ENCODE data around the gene KRT78.
A peak's percentile ranks its signal among the peaks of the same experiment; 100 is the strongest.
"Not testable (repeated sequence)": the region's sequence is repeated elsewhere in the genome, so short reads cannot be mapped to it uniquely, and the experiment has no call there.

KRT78 gene

DNA sequence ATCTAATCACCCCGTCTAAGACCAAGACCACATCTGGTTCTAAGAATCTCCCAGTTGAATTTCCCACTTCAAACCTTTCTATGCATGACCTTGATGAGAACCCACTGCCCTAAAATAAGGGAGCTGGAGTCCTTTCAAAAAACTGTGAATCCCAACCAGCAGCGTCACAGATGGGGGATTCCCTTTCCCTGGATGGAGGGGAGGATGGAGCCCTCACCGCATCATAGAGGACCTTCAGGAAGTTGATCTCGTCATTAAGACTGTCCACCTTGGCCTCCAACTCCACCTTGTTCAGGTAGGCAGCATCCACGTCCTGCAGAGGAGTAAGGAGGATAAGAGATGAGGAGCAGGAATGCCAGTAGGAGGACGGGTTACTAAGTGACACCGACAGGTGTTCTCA lies 39.6 kb downstream of the KRT78 start:
- DNase-seq: no peak

GRCh38 chr12:52808573-52809160 lies 40.1 kb downstream of the KRT78 start:
- no peak for DNase-seq

GRCh38 chr12:52807544-52808470 lies 41.0 kb downstream of the KRT78 start:
- DNase-seq: no peak

DNA sequence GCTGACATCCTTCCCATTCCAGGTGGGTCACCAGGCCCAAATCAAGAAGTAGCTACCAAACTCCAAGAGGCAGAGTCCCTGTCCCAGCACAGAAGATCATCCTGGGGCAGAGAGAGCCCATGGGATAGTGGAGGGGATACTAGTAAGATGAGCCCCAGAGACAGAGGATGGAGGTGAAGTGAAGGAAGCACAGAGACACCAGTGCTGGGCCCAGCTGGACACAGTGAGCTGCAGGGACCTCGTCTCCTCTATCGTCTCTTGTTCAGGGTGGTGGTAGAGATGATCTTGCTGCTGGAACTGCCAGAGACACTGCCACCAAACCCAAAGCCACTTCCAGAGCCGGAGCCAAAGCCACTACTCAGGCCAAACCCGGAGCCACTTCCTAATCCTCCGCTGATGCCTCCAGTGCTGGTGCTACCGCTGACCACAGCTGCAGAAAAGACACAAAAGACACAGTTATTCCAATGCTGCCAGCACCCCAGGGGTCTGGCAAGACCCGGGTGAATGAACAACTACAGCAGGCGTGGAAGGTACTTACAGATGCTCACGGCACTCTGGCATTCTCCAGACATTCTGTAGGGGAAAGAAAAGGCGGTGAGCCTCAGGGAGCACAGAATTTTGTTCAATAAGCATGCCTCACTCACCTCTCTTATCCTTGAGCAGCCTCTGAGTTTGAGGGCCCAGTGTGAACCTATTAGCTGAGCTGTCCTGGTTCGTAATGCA lies 41.8 kb downstream of the KRT78 start:
- DNase-seq: no peak

DNA sequence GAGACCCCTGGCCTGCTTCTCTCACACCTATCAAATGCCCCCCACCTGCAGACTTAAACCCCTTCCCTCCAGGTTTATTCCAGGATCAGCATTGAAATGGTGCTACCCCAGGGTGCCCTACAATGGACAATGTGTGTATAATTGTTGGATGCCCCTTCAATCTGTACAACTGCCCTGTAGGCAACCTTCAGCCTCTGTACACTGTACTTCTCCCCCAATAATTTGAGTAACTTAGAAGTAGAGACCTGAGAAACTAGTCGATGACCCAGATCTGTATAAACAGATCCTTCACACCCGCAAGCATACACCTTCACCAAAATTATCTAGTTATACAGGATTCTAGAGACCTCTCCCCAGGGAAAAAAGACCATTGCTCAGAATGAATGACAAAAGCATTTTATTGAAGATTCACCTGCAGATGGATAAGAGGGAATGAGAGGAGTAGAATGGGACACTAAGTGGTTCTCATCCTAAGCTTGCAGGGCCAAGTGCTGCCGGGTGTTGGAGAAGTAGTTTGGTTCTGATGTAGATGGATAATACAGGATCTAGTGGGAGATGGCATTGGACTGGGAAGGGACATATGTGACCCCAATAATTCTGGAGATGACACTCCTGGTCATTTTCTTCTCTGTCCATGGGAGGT lies 42.5 kb downstream of the KRT78 start:
- DNase-seq: no peak

DNA sequence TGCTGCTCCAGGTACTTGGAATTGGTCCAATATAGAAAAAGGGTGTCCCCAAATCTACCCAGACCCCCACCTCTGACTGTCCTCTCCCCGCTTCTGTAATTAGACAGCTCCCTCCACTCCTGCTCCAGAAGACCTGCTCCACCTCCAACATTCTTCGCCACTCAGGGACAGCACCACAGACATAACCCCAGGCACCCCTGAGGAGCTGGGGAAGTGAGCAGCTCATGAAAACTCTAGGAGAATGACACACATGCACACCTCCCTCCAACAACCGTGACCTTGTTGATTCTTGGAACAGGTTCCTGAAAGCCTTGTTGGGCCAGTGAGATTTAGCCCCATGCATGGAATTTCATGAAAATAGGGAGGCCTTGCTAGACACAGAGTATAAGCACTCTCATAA lies 43.1 kb downstream of the KRT78 start:
- no peak for DNase-seq

GRCh38 chr12:52805000-52805399 lies 43.8 kb downstream of the KRT78 start:
- no peak for DNase-seq

DNA sequence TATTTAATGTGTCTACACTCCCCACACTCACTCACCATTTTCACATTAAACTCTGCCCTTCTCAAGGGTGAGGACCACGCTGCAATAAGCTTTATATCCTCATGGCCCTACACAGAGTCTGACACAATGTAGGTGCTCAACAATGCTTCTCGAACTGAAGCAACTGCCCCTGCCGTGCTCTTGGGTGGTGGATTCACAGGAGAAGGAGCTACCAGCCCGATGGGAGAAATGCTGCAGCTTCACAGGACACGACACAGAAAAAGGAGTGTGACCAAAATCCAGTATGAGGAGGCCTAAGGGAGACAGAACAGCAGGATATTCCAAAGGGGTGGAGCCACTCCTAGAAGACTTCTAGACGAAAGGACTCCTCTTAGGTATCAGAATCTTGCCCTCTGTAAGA lies 46.4 kb downstream of the KRT78 start:
- no peak for DNase-seq

GRCh38 chr12:52801773-52802172 lies 47.0 kb downstream of the KRT78 start:
- DNase-seq: no peak

DNA sequence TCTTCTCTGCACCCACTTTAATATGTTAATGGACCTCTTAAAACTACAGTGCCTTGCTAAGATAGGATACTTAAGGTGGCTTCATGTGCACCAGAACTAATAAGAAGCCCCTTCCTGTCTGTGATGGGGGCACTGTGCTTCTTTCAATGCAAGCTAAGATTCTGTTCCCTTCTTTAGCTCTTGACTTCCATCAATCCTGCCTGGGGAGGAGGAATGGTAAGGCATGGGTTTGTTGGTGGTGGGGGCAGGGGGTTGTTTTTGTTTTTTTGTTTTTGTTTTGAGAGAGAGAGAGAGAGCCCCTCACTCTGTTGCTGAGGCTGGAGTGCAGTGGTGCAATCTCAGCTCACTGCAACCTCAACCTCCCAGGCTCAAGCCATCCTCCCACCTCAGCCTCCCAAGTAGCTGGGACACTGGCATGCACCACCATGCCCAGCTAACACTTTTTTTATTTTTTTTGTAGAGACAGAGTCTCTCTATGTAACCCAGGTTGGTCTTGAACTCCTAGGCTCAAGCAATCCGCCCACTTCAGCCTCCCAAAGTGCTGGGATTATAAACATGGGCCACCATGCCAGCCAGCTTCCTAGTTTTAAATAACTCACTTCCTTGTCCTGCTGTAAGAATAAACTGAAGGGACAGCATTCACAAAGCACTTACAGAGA lies 48.4 kb downstream of the KRT78 start:
- DNase-seq: no peak

DNA sequence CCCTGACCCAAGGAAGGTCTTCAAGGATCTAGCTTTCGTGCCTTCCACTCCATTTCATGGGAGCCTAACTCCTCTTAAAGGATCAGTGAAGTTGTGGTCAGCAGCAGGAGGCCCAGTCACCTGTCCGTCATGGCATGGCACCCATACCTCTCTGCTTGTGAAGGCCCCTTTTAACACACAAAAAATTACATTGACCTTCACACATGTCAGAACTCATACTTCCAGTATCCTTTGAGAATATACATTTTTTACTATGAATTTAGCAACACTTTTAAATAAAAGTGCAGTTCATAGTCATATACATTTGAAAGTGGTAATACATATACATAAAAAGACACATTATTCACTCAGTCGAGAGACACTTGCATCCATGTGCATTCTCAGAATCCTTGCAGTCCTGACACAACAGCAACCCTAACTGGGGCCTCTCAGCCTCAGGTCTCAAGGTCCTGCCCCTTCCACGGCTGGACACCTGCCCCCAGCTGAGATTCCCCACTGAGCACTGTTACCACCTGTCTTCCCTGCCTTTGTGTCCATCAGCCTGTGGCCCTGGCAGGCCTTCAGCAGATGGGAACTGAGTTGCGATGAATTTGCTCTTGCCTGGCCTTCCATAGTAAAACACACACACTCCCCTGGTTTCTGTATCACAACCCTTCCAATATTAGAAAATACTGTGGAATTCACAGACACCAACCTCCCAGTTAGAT lies 49.1 kb downstream of the KRT78 start:
- DNase-seq: no peak

DNA sequence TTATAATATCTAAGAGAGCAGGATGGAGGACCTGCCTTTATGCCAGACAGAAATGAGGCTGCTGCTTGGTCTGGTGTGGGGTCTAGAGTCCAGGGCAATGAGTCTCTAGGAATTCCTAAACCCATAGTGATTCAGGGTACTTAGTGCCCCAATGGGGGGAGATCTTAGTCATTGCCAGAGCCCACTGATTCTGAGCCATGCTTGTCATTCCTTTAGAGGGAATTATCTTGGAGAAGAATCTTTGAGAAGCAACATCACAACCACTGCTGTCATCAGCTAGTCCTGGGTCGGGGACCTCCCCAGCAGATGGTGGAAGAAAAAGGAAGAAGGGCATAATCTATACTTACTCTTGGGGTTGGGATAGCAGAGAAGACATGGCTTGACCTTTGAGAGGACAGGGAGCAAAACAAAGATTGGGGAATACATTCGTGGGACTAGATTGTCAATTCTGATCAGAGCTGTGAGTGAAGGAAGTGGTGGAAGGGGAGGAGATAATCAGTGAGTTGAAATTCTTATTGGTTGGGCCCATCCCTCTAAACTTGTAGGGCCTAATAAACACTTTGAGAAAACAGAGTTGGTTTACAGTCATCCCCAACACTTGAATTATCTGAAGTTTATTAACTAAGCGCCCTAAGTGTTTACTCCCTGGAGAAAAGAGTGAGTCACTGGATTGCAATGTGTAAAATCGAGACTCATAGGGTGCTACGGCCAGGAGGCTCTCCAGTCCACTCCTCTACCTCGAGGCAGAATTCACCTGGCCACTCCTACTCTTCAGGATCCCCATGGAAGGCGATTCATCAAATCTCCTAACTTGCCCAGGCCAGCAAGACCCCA lies 49.9 kb downstream of the KRT78 start:
- no peak for DNase-seq

GRCh38 chr12:52798003-52798670 lies 50.7 kb downstream of the KRT78 start:
- peak; percentile 57 for DNase-seq

DNA sequence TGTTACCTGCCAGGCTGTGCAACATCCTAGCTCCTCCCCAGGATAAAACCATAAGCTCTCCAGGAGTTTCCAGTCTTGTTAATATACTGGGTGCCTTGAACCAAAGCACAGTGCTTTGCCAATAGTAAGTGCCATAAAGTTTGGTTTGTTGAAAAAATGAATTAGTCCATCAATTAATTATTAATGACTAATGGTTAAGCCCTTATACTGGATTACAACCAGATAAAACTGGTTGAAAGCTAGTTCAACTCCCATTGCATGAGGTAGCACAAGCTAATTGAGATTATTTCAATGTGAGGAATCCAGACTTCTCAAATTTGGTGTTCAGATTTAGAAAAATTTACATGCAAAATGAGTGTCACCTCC lies 51.3 kb downstream of the KRT78 start:
- no peak for DNase-seq

DNA sequence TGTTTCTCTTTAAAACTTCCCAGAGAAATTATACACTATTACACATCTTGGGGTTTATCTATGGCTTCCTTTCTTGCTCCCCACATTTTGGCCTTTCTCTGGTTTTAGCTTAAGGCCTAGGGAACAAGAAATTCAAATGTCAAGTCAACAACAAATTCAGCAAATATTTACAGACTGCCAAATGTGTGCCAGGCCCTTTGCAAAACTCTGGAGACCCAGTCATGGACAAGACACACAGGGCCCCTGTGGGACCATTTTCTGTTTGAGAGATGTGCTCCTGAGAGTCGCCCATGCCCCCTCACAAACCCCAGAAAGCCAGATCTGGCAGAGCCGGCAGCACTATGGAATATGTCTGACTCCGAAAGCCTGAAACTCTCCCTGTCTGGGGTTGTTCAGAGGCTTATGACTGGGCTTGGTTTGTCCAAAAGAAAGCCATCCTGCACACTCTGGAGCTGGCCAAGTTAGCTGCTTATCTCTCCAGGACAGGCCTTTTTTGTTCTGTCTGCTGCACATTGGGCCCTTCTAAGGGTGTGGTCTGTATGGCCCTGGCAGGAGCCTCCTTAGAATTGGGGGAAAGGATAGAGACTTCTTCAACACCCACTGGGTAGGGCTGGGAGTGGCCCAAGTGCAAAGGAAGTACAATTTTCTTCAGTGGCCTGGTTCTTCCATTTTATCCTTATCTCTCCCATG lies 51.8 kb downstream of the KRT78 start:
- peak; percentile 99 for DNase-seq

GRCh38 chr12:52796429-52796794 lies 52.4 kb downstream of the KRT78 start:
- peak; percentile 13 for DNase-seq

DNA sequence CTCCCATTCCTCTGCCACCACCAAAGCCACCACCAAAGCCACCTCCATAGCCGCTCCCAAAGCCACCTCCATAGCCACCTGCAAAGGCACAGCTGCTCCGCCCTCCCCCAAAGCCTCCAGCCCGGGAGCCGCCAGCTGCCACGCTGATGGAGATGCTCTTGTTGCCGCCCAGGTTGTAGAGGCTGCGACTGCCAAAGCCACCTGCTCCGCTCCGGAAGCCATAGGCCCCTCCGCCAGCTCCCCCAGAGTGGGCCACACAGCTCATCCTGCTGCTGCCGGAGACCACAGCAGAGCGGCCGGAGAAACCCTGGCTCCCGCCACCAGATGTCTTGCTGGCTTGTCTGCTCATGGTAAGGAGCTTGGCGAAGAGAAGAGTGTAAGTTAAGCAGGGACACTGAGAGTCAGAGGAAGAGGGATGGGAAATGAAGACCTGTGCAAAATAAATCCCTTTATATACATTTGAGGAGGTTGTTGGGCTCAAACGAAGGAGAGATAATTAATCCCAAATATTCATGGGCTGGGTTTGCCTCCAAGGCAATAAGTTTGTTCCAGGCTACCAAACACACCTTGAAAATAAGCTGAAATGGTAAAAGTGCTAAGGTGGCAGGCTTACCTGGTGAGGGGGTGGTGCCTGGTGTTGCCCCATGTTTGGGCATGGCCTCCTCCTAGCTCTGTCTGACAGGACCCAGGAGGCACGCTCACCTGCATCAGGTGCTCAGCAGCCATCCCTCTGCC lies 52.9 kb downstream of the KRT78 start, which contains the start of gene KRT3:
TSS of gene KRT3 (minus strand) at position 424 of the 735 bp plus-strand sequence. CDS start at position 349, 75 bp downstream.
- DNase-seq: no peak

DNA sequence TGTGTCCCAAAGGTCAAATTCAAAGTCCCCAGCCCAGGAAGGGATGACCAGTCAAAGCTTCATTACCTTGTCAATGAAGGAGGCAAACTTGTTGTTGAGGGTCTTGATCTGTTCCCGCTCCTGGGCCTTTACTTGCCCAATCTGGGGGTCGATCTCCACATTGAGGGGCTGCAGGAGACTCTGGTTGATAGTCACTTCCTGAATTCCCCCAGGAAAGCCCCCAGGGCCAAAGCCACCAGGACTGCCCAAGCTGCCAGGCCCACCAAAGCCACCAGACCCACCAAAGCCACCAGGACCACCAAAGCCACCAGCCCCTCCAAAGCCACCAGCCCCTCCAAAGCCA lies 53.5 kb downstream of the KRT78 start:
- not testable (repeated sequence) for DNase-seq

All from hematopoietic multipotent progenitor cell treated with erythropoietin and hydrocortisone succinate and interleukin-3 and kit ligand, for 8 days (in vitro differentiated cells).